Adrenal gland (tissue), 12 donors: ENCODE results near the gene CEP152. TPM values are rescaled to one million over a fixed set of nuclear protein-coding genes. Genes with fewer than 3 reads are reported as not detected.

ENCODE experiments used
- DNase-seq, 7 donors: peaks; one replicate each; pipeline ENCODE4 v3.0.0-alpha.2; 2019 to 2020
- H3K27ac ChIP-seq, 5 donors: fragments of 200-600 bp; sonication (generic) in 4 of 5; 1 replicate in 3 of 5; 2 replicates in 2 of 5; pipeline versions ENCODE4 v1.5.1 to v1.8.0; 2016 to 2020; ENCODE audit warnings: mild to moderate bottlenecking in 1 of 5
- H3K27me3 ChIP-seq: fragments of 200-600 bp; 2 replicates; pipeline ENCODE4 v1.8.0; 2021
- H3K36me3 ChIP-seq, 2 donors: fragments of 200-600 bp; replicated peaks in 1 of 2; 1 replicate in 1 of 2; 2 replicates in 1 of 2; pipeline versions ENCODE4 v1.5.1 to v1.8.0; 2018 to 2022
- H3K4me1 ChIP-seq, 2 donors: fragments of 200-600 bp; replicated peaks in 1 of 2; 1 replicate in 1 of 2; 2 replicates in 1 of 2; pipeline versions ENCODE4 v1.5.1 to v1.8.0; 2018 to 2021
- H3K4me3 ChIP-seq, 4 donors: fragments of 200-600 bp; sonication (generic) in 3 of 4; one replicate each; pipeline ENCODE4 v1.5.1; 2016 to 2018
- H3K9me3 ChIP-seq, 3 donors: fragments of 200-600 bp; sonication (generic) in 1 of 3; replicated peaks in 1 of 3; 1 replicate in 2 of 3; 2 replicates in 1 of 3; pipeline versions ENCODE4 v1.5.1 to v1.8.0; 2016 to 2021
- POLR2A ChIP-seq, 2 donors: fragments of 450-650 bp; IDR thresholded peaks; one replicate each; pipeline ENCODE4 v1.6.1; 2017; ENCODE audit warnings: antibody characterized with exemption in 2 of 2, mild to moderate bottlenecking in 2 of 2, moderate library complexity in 1 of 2
- WGBS, 4 donors: extraction: QIAGEN DNeasy Blood & Tissue Kit in 2 of 4; methylation state at CpG; one replicate each; pipeline versions ENCODE4 v1.1.5 to v1.1.7; 2013 to 2017; 5-methylcytosine and 5-hydroxymethylcytosine counted together
- intact Hi-C, 2 donors: fragments of 100-400 bp; cut with DNase I; formaldehyde crosslinking; loops; one replicate each; pipeline versions ENCODE4 v1.14.1 to v1.15.0; 2022 to 2023
- polyA plus RNA-seq, 3 donors: library from polyadenylated mRNA; stranded (reverse); fragments of 200-250 nt in 2 of 3; fragments of 350-450 nt in 1 of 3; fragmentation: Illumina TruSeq in 1 of 3; extraction: RNeasy Lipid Tissue Mini Kit (QIAGEN cat#74804) in 1 of 3; gene quantifications; one replicate each; pipeline ENCODE4 v1.2.3, GENCODE V29; 2013 to 2014
- total RNA-seq, 9 donors: library from RNA; depleted of rRNA in 4 of 9; stranded (reverse); fragments of >200 nt in 4 of 9; fragments of 120-200 nt in 1 of 9; fragmentation: NEBNext Ultra II Directional in 1 of 9; extraction: Animal tissue kit (Norgen Biotek cat#: 25700) in 1 of 9; gene quantifications; one replicate each; pipeline versions ENCODE4 v1.1.0 to v1.2.4, GENCODE V29; 2013 to 2023
- TF ChIP-seq, protein P1 (sequence below), 6 experiments: fragments of 450-650 bp in 4 of 6; fragments of 200-600 bp in 2 of 6; sonication (generic) in 1 of 6; IDR thresholded peaks; 1 replicate in 5 of 6; 2 replicates in 1 of 6; pipeline versions ENCODE4 v1.5.1 to v1.8.0; 2016 to 2021; ENCODE audit warnings: antibody characterized with exemption in 6 of 6, mild to moderate bottlenecking in 2 of 6, moderate library complexity in 1 of 6
- donor health status: healthy with polysubstance abuse.
- donor health status: Bipolar disorder and iron deficiency.
- donor health status: DM: yes; HTN: yes; CAD: no.
- donor health status: DM: no; HTN: no; CAD: no.
- donor health status: DM: no; HTN: no; CAD: no.
- donor health status: DM: yes; HTN: yes; CAD: no.

Gene CEP152
- total and polyA plus RNA-seq, 12 donors: 1.2 to 14.4 (median 3.3) TPM

DNA sequence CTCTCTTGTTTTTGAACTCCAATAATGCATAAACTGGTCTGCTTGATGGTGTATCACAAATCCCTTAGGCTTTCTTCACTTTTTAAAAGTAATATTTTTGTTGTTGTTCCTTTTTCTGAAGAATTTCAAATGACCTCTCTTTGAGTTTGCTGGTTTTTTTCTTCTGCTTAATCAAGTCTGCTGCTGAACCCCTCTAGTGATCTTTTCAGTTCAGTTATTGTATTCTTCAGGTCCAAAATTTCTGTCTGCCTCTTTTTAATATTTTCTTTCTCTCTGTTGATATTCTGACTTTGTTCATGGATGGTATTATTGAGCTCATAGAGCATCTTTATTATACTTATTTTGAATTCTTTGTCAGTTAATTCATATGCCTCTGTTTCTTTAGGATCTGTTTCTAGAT is 21.8 kb upstream of the CEP152 start:
- TF ChIP-seq, protein P1, sequence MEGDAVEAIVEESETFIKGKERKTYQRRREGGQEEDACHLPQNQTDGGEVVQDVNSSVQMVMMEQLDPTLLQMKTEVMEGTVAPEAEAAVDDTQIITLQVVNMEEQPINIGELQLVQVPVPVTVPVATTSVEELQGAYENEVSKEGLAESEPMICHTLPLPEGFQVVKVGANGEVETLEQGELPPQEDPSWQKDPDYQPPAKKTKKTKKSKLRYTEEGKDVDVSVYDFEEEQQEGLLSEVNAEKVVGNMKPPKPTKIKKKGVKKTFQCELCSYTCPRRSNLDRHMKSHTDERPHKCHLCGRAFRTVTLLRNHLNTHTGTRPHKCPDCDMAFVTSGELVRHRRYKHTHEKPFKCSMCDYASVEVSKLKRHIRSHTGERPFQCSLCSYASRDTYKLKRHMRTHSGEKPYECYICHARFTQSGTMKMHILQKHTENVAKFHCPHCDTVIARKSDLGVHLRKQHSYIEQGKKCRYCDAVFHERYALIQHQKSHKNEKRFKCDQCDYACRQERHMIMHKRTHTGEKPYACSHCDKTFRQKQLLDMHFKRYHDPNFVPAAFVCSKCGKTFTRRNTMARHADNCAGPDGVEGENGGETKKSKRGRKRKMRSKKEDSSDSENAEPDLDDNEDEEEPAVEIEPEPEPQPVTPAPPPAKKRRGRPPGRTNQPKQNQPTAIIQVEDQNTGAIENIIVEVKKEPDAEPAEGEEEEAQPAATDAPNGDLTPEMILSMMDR (IDR thresholded peaks at IDR 0.05): no peak
- TF ChIP-seq POLR2A (IDR thresholded peaks at IDR 0.05): no peak
- no peaks in the 10 kb centered on the region for H3K36me3 ChIP-seq
- H3K4me3 ChIP-seq: no peak overlapping the region
- no peak for DNase-seq
- no peak overlapping the region for H3K27ac ChIP-seq
- H3K9me3 ChIP-seq: no peaks in the 10 kb centered on the region
- H3K27me3 ChIP-seq: no peaks in the 10 kb centered on the region
- no peaks in the 10 kb centered on the region for H3K4me1 ChIP-seq
- intact Hi-C loops: no loop called here

DNA sequence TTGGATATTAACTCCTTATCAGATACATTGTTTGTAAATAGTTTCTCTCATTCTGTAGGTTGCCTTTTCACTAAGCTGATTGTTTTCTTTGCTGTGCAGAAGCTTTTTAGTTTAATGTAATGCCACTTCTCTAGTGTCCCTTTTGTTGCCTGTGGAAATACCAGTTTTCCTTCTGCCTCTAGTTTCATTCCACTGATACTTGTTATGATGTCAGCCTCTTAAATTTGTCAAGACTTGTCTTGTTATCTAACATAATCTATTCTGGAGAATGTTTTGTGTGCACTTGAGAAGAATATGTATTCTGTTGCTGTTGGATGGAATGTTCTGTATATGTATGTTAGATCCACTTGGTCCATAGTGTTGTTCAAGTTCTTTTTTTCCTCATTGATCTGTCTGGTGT is 18.0 kb upstream of the CEP152 start:
- intact Hi-C loops: no loop called here
- H3K36me3 ChIP-seq: no peaks in the 10 kb centered on the region
- no peak for DNase-seq
- H3K4me3 ChIP-seq: no peak overlapping the region
- TF ChIP-seq POLR2A (IDR thresholded peaks at IDR 0.05): no peak
- TF ChIP-seq, protein P1 (IDR thresholded peaks at IDR 0.05): no peak
- H3K9me3 ChIP-seq: no peaks in the 10 kb centered on the region
- H3K4me1 ChIP-seq: no peaks in the 10 kb centered on the region
- no peak overlapping the region for H3K27ac ChIP-seq
- no peaks in the 10 kb centered on the region for H3K27me3 ChIP-seq

DNA sequence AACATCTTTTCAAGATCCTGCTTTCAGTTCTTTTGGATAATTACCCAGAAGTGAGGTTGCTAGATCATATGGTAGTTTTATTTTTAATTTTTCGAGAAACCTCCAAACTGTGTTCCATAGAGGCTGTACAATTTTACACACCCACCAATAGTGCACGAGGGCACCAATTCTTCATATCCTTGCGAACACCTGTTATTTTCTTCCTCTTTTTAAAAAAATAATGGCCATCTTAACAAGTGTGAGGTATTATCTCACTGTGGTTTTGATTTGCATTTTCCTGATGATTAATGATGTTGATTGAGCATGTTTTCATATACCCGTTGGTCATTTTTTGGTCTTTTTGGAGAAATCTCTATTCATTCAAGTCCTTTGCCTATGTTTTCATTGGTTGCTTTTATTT is 17.6 kb upstream of the CEP152 start:
- Histone ChIP-seq H3K4me3 (no peak overlapping the region), H3K9me3 (no peaks in the 10 kb centered on the region), H3K4me1 (no peaks in the 10 kb centered on the region), H3K27me3 (no peaks in the 10 kb centered on the region), H3K27ac (no peak overlapping the region), H3K36me3 (no peaks in the 10 kb centered on the region)
- WGBS, 4 donors: 68 to 77% (median 72%) methylated on average over 4 of the region's 4 CpGs
- TF ChIP-seq, protein P1 (IDR thresholded peaks at IDR 0.05): no peak
- no peak for TF ChIP-seq POLR2A (IDR thresholded peaks at IDR 0.05)
- intact Hi-C loops: no loop called here
- no peak for DNase-seq

DNA sequence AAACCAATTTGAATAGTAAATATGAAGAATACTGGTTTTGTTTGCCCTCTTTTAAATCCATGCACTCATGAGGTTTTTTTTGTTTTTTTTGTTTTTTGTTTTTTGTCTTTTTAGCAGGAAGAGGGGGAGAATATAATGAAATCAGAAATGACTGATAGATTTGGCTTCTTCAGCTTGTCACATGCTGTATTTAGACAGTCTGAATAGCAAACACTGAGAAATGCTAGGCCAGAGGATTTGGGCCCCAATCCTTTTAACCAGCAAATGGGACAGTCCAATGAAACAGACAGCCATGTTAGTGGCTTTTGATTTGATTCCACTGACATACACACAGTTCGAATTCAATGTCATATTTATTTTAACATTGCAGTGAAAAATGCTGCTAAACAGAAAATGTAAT is 14.2 kb upstream of the CEP152 start:
- WGBS, 4 donors: 82 to 91% (median 85%) methylated on average over 1 of the region's 1 CpG
- H3K4me3 ChIP-seq: no peak overlapping the region
- no peaks in the 10 kb centered on the region for H3K27me3 ChIP-seq
- TF ChIP-seq POLR2A (IDR thresholded peaks at IDR 0.05): no peak
- TF ChIP-seq, protein P1 (IDR thresholded peaks at IDR 0.05): no peak
- H3K9me3 ChIP-seq: no peaks in the 10 kb centered on the region
- DNase-seq: no peak
- no peaks in the 10 kb centered on the region for H3K36me3 ChIP-seq
- H3K4me1 ChIP-seq: no peaks in the 10 kb centered on the region
- intact Hi-C loops: no loop called here
- no peak overlapping the region for H3K27ac ChIP-seq
